RPMI8226 (cell line): ENCODE measurements around the gene DUOXA1.
"Not testable (repeated sequence)": the region's sequence is repeated elsewhere in the genome, so short reads cannot be mapped to it uniquely, and the experiment has no call there.

ENCODE experiments used
- DNase-seq: peaks from one replicate; pipeline ENCODE4 v3.0.0-alpha.2; 2015

Gene DUOXA1

DNA sequence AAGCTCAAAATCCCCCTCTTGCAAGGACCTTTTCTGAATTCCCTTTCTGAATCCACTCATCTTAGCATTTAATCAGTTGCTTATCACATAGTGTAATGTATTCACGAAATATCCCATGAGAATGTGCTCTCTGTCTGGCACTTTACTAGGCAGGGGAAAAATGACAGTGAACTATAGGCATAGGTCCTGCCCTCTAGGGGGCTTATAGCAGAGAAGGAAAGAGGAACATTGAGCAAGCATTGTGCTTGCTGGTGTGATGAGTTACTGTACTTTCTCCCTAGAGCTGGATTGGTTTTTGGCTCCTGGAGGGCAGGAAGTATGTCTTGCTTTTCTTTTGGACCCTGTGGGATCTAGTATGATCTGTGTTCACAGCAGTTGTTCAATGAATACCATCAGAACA, 42.2 kb downstream of the DUOXA1 start:
- no peak for DNase-seq

DNA sequence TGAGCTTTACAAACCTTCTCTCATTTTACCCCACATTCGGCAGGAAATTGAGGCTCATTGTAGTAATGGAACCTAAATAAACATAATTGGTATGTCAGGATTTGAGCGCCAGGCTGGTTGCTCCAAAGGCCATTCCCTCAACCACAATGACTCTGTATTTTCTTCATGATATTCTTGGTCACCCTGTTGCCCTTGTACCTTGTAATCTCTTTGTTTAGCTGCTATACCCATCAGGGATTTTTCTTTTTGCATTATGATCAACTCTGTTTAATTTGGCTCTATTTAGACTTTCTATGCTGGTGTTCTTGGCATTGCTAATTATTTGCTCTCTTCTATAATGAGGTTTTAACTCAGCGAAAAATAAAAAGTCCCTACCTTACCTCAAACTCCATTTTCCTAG, 45.5 kb downstream of the DUOXA1 start:
- no peak for DNase-seq

DNA sequence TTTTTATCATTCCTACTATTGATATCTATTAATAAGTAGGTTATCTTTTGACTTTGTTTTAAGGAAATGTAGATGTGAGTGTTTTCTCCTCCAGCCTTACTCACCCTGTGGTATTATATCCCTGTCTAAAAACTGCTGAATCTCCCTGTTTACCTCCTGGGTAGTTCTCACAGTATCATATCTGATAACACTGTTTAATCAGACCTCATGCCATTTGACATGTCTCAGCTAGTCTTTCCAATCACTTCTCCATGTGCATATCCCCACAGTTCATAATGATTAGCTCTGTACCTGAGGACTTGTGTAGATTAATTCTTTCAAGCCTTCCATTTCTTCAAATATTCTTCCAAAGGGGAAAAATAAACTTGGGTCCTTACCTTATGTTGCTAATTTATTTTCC, 46.5 kb downstream of the DUOXA1 start:
- no peak for DNase-seq

DNA sequence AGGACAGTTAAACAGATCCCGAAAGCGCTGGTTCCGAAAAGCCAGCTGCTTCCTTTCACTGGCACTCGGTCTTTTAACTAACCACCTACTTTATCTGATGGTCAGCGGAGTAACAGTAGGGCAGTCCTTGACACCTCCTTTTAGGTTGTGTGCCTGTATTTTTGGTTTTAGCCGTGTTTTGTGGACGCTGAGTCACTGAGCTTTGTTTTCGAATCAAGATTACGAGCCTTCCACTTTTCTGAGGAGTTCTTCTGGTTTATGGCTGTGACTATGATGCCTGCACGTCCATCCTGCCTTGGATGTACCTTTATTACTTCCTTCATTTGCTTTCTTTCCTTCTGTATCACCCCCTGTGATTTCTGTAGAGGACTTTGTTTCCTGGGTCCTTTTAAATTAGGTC, 47.3 kb downstream of the DUOXA1 start:
- DNase-seq, result not testable (repeated sequence)

DNA sequence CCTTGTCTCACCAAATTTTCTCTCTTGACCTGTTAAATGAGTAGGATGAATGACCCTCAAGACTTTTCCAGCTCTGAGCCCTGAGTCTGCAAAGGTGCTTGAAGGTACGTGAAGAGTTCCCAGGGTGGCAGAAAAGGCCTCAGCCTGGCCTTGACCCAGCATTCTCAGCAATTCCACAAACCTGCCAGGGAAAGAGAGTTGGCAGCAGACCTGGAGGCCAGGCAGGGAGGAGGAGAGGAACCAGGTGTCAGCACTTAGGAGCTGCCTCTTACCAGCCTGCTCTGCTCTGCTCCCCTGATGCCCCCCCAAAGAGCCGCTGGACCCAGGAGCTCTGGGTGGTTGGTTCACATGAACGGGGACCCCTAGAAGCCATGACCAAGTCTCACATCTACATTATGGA, 49.1 kb downstream of the DUOXA1 start:
- not testable (repeated sequence) for DNase-seq

DNA sequence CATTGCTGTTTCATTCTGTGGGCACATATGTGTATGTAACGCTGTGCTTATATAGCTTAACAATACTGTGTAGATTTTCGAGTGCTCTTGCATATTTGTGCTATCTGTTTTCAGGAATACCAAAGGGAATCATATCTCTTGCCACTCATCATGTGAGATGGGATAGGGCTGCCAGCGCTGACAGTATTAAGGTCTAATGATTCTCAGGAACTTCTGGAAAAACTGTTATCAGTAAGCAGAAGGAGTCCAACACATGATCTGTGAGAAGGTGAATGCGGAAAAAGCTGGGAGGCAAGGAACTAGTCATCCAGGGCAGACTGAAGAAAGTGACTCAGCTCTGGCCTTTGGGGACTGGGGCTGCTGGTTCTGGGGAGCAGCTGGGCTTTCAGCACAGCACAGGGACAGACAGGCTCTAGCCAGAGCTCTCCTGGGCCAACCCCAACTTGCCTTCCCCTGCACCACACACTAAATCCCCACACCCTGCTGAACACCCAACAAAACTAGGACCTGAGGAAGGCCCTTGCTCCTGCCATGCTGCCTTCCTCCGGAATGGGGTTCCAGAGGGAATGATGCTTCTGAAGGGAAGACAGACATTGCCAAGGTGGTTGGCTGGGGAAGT, 49.9 kb downstream of the DUOXA1 start:
- DNase-seq, result not testable (repeated sequence)

DNA sequence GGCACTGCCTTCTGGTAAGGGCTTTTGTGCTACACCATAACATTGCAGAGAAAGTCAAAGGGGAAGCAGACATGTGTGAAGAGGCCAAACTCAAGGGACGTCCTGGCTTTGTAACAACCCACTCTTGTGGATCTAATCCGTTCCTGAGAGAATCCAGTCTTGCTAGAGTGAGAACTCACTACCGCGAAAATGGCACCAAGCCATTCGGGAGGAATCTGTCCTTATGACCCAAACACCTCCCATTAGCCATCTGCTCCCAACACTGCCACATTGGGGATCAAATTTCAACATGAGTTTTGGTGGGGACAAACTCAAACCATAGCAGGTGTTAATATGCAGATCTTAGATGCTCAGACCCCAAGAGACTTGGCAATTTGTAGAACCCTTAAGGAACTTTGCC, 50.5 kb downstream of the DUOXA1 start:
- DNase-seq, result not testable (repeated sequence)

DNA sequence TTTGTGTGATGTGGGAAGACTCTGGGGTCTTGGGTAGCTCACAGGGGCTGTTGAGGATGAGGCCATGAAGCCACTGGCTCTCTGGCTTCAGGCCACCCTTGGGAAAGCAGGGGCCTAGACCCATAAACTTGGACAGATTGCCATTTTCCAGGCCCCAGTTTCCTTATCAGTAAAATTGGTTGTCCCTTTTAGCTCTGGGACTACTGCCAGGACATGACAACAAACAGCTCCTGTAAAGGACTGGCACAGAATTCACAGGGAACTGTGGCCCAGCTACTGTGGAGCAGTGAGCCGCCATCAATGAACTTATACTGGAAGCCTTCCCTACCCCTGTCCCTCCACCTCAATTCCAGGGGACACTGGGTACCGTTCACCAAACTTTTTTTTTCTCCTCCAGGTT, 52.3 kb downstream of the DUOXA1 start:
- DNase-seq, result not testable (repeated sequence)

DNA sequence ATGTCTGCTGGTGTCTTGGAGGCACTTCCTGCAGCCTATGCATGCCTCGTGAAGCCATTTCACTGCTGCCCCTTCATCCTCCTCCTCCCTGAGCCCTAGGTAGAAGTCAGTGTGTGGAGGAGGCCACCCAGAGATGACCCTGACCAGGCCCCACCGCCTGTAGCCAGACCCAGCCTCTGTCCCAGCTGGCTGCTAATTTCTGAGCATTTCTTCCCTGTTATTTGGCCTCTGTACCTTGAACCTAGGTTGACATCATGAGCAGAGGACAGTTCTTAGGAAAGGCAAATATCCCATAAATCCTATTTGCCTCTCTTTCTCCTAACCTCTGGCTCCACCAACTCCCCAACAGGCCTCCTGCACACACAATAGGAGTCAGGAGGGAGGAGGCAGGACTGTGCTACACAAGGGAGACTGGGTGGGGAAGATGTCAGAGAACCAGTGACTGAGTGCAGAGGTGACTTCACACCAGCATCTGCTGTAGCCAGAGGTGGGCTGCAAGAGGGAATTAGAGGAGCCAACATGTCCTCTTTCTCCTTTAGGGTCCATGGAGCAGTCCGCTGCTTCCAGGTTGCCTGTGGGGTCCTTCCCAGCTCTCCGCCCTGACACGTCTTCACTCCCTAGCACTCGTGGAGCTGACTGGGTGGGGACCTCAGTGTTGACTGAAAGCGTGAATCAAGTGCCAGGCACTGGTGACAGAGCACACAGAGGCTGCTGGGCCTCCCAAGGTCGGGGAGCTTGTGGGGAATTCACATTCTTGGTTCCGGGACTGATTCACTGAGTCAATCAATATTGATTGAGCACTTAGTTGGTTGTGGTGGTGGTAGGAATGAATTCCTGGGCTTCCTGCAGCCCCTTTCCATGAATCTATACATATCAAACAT, 54.0 kb downstream of the DUOXA1 start:
- not testable (repeated sequence) for DNase-seq

DNA sequence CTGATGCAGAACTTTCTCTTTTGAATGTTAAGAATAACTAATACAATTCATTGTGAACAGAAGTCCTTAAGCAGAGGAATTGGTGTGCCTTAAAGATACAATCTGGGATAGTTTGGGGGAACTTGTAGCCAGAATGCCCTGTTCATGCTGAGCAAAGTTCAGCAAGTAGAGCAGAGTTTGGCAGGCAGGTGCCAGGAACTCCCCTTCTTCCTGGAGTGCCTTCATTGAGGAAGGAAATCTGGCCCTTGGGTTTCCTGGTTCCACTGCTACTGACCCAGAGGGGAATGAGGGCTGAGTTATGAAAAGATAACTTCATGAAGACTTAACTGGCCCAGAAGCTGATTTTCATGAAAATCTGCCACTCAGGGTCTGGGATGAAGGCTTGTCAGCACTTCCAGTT, 56.1 kb downstream of the DUOXA1 start:
- not testable (repeated sequence) for DNase-seq

DNA sequence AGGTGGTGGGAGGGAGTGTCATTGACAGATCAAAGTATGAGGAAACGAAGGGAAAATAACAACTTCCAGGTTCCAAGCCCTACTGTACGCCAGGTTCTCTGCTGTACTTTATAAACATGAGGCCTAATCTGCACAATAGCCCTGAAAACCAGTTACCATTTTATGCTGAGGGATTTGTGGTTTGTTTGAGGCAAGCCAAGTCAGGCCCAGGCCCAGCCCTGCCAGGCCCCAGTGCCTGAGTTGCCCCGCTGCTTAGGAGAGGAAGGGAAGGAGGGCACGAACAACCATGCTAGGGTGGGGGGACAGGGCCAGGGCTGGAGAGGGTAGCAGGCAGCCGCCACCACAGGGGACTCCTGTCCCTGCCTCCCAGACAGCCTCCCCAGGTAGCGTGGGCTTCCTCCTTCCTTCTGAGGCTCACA, 59.7 kb downstream of the DUOXA1 start:
- DNase-seq, result not testable (repeated sequence)
